Cardiac septum (tissue), 1 donor: ENCODE measurements around the gene ACADS. TPM values are rescaled to one million over a fixed set of nuclear protein-coding genes. Genes with fewer than 3 reads are reported as not detected.
A peak's percentile ranks its signal among the peaks of the same experiment; 100 is the strongest.

ENCODE experiments used
- DNase-seq: peaks from one replicate; pipeline ENCODE4 v3.0.0-alpha.2; 2020; ENCODE audit warnings: low spot score
- intact Hi-C: fragments of 100-400 bp; cut with DNase I; formaldehyde crosslinking; loops from one replicate; pipeline ENCODE4 v1.14.0; 2022
- total RNA-seq: library from RNA; stranded (reverse); fragmentation: NEBNext Ultra II Directional; extraction: Animal tissue kit (Norgen Biotek cat#: 25700); gene quantifications from one replicate; pipeline ENCODE4 v1.2.1, GENCODE V29; 2021
- donor health status: DM: no; HTN: no; CAD: no.

Gene ACADS
- total RNA-seq, 1 donor from 2014 or later = 58.4 TPM

GRCh38 chr12:120697344-120697743 lies 28.3 kb upstream of the ACADS start:
- no peak for DNase-seq

DNA sequence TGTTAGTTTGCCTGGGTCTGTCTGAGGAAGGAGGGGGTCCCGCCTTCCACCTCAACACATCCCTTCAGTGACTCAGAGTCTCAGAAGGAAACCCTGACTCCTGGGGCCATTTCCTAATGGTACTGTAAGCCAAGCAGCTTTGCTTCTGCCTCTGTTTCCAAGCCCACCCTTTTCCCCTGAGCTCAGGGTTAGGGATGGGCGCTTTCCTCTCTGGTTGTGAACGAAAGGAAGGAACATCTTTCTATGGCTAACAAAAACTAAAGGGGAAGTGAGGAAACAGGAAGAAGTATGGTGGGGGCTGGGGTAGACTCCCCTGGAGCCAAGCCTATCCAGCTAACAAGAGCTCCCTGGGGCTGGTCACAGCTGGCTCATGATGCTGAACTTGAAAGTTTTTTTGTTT lies 27.0 kb upstream of the ACADS start:
- DNase-seq = no peak
- intact Hi-C loops = no loop called here

More at GRCh38 chr12:120697344-120697743, 28.3 kb upstream of the ACADS start:
- intact Hi-C loops = no loop called here

DNA sequence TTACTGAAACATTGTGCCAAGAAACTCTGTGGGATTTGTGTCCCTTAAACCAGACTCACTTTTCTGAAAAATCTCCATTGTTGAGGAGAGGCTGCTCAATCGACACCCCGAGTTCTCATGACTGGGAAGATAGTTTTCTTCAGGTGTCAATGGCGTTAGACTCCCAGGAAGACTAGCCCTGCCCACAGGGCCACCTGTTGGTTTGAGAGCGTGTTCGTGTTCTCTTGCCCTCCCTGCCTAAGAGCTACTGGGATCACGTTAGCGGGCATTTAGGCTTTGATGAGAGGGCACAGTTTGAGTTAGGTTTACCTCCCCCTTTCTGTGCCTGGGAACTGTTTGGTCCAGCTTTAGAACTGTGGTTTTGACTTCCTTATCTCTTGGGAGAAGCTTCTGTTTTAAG lies 26.1 kb upstream of the ACADS start:
- intact Hi-C loops = no loop called here

GRCh38 chr12:120700886-120701285 lies 24.7 kb upstream of the ACADS start:
- DNase-seq = no peak
- intact Hi-C loops = no loop called here

More for the DNA sequence above, 26.1 kb upstream of the ACADS start:
- no peak for DNase-seq

- peak; percentile 27 for DNase-seq
- intact Hi-C loops = no loop called here
Measured at GRCh38 chr12:120702637-120703036, 23.0 kb upstream of the ACADS start.

DNA sequence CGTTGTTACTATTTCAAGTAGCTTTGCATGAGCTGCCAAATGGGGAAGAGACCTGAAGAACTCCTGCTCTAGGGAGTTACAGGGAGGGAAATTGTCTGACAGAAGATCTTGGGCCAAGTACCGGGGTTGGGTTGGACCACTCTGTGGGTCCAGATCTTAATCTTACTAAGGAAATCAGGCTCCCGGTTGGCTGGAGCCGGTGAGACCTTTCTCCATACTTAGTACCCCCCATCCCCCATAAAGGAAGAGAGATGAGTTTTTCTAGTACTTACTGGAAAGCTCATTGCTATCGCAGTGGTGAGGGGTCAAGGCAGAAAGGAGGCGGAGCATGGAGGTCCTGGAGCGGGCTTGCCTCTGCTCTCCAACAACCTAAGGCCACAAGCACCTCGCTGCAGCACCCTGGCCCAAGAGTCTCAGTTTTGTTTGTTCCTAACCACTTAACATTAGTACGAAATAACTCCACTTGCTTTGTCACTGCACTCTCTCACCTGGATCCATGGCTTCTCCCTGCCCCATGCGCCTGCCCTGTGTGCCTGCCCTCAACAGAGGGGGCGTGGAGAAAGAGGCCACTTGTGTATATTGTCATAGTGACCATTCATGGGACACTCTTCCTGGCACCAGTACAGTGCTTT lies 22.2 kb upstream of the ACADS start:
- intact Hi-C loops = no loop called here
- DNase-seq = peak; percentile 67

GRCh38 chr12:120705618-120706017 lies 20.0 kb upstream of the ACADS start:
- DNase-seq = no peak

DNA sequence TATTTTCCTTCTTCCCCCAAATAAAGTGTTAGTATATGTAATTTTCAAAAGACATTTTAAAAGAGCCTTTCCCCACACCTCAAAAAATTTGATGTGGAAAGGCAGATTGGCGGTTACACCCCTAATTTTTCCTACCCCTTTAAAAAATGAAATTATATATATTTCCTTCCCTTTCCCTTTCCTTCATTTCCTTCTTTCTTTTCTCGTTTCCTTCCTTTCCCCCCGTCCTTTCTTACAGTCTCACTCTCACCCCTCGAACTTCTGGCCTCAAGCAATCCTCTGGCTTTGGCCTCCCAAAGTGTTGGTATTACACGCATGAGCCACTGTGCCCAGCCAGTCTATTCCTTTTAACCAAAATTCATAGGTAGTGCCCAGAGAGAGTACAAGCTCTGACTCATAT lies 19.6 kb upstream of the ACADS start:
- DNase-seq = no peak
- intact Hi-C loops = no loop called here

More at GRCh38 chr12:120705618-120706017, 20.0 kb upstream of the ACADS start:
- intact Hi-C loops = no loop called here

DNA sequence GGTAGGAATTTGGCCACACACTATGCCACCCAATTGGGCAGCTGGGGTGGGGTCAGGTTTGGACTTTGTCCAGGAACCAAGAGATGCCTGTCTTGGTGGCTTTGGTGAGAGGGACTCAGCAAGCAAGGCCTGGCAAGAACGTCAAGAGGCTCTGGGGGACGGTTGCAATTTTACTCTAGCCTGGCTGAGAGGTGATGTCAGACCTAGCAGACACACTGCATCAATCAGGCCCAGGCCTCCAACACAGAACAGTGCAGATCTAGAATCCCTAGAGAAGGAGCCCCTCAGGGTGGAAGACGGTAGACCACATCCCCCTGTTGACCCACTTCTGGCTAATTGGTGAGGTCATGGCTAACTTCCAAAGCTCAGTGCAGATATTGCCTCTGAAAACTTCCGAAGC lies 17.0 kb upstream of the ACADS start:
- intact Hi-C loops = no loop called here
- DNase-seq = no peak

- peak; percentile 91 for DNase-seq
- intact Hi-C loops = loop anchor here (2.0 kb wide), 1 partner anchor 23 kb away; the partner anchor contains the start of gene MLEC
Measured at GRCh38 chr12:120710031-120710804, 15.4 kb upstream of the ACADS start, which contains the start of gene UNC119B. TSS of gene UNC119B (plus strand) at chr12:120710458. CDS start at chr12:120710475, 17 bp downstream.

GRCh38 chr12:120710805-120711296 lies 14.8 kb upstream of the ACADS start:
- intact Hi-C loops = loop anchor here (2.0 kb wide), 1 partner anchor 24 kb away; the partner anchor contains the start of gene MLEC
- DNase-seq = no peak

- intact Hi-C loops = loop anchor here (2.0 kb wide), 1 partner anchor 25 kb away; the partner anchor contains the start of gene MLEC
- DNase-seq = no peak
Measured at GRCh38 chr12:120711411-120711810, 14.2 kb upstream of the ACADS start.

GRCh38 chr12:120712610-120713009 lies 13.0 kb upstream of the ACADS start:
- intact Hi-C loops = loop anchor here (1.0 kb wide), 1 partner anchor 65 kb away; no protein-coding TSS in a partner anchor

DNA sequence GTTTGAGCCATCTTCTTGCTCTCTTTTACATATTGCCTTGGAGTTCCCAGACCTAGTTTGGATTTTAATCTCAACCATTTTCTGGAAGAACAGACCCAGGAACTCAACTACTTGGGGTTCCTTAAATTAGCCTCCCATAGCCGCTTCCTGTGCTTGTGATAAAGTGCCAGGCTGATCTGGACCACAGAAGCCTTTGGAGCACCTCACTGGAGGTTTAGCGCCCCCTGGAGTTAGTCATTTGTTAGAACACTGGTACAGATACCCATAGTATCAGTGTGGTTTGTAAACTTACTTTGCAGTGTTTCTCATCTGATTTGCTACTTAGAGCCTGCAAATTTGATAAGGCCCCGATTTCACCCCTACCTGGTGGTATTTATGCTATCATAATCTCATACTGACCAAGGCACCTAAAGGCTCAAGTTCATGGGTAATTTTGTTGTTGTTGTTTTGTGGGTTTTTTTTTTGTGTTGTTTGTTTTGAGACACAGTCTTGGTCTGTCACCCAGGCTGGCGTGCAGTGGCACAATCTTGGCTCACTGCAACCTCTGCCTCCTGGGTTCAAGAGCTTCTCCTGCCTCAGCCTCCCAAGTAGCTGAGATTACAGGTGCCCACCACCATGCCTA lies 11.7 kb upstream of the ACADS start:
- no peak for DNase-seq
- intact Hi-C loops = loop anchor here (1.0 to 2.0 kb wide), 2 partner anchors 67 to 131 kb away; no protein-coding TSS in a partner anchor

More at GRCh38 chr12:120712610-120713009, 13.0 kb upstream of the ACADS start:
- DNase-seq = no peak

GRCh38 chr12:120718055-120718454 lies 7.6 kb upstream of the ACADS start:
- DNase-seq = no peak
- intact Hi-C loops = no loop called here

DNA sequence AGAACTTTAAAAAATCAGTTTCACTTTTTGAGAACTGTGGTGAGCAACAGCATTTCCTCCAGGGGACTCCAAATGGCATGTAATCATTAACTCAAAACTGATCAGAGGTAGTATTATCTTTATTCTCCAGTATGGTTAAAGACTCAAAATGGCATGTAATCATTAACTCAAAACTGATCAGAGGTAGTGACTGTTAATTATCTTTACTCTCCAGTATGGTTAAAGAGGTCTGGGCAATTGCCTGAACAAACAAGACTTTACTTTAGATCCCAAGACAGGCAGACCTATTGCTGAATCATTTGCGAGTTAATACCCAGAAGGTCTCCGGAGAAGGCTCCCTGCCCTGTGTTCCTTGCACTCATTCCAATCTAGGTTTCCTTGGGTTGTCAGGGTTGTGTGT lies 6.6 kb upstream of the ACADS start:
- intact Hi-C loops = no loop called here
- no peak for DNase-seq

GRCh38 chr12:120719496-120720233 lies 6.0 kb upstream of the ACADS start:
- DNase-seq = no peak
- intact Hi-C loops = no loop called here

DNA sequence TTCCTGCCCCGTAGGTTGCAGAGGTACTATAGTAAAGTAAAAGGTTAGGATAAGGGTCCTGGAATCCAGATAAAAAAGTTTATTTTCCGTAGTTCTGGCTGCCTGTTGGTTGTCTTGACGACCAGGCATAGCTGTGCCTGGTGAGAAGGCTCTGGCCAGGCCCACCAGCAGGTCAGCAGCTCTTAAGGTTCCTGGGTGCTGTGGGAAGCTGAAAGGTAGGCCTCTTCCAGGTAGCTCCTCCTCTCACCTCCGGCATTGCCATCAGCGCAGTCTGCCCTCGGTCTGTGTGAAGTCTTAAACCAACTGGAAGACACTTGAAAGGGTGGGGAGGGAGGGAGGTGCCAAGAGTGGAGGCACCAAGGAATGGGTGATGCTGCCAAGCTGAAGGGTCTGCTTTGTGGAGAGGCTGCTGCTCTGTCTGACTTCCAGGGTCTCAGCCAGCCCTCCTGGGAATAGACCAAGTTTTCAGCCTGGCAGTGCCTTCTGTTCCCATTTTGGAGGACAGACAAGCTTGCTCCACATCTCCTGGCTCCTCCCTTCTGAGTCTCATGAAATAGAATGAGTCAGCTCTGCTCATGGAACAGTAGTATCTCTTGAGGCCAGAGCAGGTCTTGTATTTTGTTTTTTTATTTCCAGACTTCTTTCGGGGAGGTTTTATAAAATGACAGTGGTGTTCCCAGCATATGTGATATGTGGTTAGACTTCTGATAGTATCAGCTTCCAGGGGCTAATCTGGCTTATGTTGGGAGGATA lies 5.2 kb upstream of the ACADS start:
- no peak for DNase-seq
- intact Hi-C loops = no loop called here
